GM18907 (cell line): ENCODE results near the gene COL4A2.

ENCODE experiments used
- ATAC-seq: cut with Tn5 transposase; IDR thresholded peaks from one replicate; pipeline ENCODE4 v1.9.1; 2021; ENCODE audit warnings: mild to moderate bottlenecking, moderate library complexity; ENCODE audit not compliant: unreplicated experiment

COL4A2 gene

GRCh38 chr13:110465696-110466095 lies 158.6 kb downstream of the COL4A2 start:
- ATAC-seq, result no peak

GRCh38 chr13:110466266-110466915 lies 159.3 kb downstream of the COL4A2 start:
- no peak for ATAC-seq

- no peak for ATAC-seq
Observed at GRCh38 chr13:110467516-110468110, 160.5 kb downstream of the COL4A2 start.

- no peak for ATAC-seq
Observed at GRCh38 chr13:110468986-110469495, 162.0 kb downstream of the COL4A2 start.

- no peak for ATAC-seq
Observed at GRCh38 chr13:110469597-110469996, 162.5 kb downstream of the COL4A2 start.

- ATAC-seq, result no peak
Observed at GRCh38 chr13:110470272-110471009, 163.4 kb downstream of the COL4A2 start.

GRCh38 chr13:110471156-110471832 lies 164.2 kb downstream of the COL4A2 start:
- peak; percentile 45 for ATAC-seq

- ATAC-seq, result peak; percentile 98
Observed at GRCh38 chr13:110471833-110472162, 164.7 kb downstream of the COL4A2 start.

GRCh38 chr13:110472904-110473563 lies 165.9 kb downstream of the COL4A2 start:
- no peak for ATAC-seq

- no peak for ATAC-seq
Observed at GRCh38 chr13:110474713-110475112, 167.6 kb downstream of the COL4A2 start.

- ATAC-seq, result no peak
Observed at GRCh38 chr13:110475117-110475516, 168.0 kb downstream of the COL4A2 start.

GRCh38 chr13:110475550-110476219 lies 168.6 kb downstream of the COL4A2 start:
- no peak for ATAC-seq

- no peak for ATAC-seq
Observed at GRCh38 chr13:110476220-110476617, 169.1 kb downstream of the COL4A2 start.

GRCh38 chr13:110477706-110478245 lies 170.7 kb downstream of the COL4A2 start:
- ATAC-seq, result no peak

GRCh38 chr13:110478405-110479214 lies 171.5 kb downstream of the COL4A2 start:
- no peak for ATAC-seq

- no peak for ATAC-seq
Observed at GRCh38 chr13:110479215-110479545, 172.1 kb downstream of the COL4A2 start.

- ATAC-seq, result no peak
Observed at GRCh38 chr13:110479648-110480047, 172.6 kb downstream of the COL4A2 start.

- ATAC-seq, result no peak
Observed at GRCh38 chr13:110480161-110480560, 173.1 kb downstream of the COL4A2 start.

- ATAC-seq, result no peak
Observed at GRCh38 chr13:110483386-110483968, 176.4 kb downstream of the COL4A2 start.
